GM19455 (cell line): Measurements from ENCODE around the gene GPR35.

Experiments
- ATAC-seq: cut with Tn5 transposase; IDR thresholded peaks from one replicate; pipeline ENCODE4 v1.9.1; 2021; ENCODE audit not compliant: unreplicated experiment

Gene GPR35

GRCh38 chr2:240622531-240623235, 2.6 kb upstream of the GPR35 start:
- no peak for ATAC-seq

- no peak for ATAC-seq
Measured at GRCh38 chr2:240623531-240624010, 1.7 kb upstream of the GPR35 start.

DNA sequence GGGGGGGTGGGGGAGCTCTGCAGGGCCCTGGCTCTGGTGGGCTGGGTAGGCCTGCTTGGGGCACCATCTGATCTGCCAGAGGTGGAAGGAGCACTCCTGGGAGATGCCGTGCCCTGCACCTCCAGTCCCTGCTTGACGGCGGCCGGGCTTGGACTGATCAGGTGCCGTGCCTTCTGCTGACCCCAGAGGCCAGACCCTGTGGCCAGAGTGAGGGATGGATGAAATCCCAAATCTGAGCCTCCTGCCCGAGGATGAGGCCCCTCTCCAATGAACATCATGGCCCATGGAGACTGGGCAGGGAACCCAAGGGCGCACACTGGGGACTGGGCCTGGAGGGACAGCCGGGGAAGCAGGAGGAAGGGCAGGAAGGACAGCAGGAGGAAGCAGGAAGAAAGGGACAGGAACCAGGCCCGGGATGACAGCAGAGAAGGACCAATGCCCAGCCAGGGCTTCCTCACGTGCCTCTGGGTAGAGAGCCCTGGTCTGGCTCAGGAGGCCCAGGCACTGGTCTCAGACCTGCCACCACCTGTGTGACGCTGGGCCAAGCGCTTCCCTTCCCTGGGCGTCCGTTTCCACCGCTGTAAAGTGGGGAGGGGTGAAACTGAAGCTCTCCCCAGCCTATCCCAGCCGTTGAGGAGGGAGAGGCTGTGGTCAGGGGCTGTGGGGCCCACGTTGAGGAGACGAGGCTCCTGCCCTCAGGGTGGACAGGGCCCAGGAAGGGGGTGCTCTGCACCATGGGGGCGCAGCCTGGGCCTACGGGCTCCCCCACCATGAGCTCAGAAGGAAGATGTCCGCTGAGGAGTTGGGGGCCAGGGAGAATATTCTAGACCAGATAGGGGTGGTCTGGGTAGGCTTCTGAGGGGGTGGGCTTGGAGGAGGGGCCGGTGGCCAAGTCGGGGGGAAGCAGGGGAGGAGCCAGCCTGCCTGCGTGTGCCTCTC, 1.0 kb upstream of the GPR35 start:
- ATAC-seq = no peak

- ATAC-seq = no peak
Measured at GRCh38 chr2:240626531-240627300, 1.4 kb downstream of the GPR35 start.

DNA sequence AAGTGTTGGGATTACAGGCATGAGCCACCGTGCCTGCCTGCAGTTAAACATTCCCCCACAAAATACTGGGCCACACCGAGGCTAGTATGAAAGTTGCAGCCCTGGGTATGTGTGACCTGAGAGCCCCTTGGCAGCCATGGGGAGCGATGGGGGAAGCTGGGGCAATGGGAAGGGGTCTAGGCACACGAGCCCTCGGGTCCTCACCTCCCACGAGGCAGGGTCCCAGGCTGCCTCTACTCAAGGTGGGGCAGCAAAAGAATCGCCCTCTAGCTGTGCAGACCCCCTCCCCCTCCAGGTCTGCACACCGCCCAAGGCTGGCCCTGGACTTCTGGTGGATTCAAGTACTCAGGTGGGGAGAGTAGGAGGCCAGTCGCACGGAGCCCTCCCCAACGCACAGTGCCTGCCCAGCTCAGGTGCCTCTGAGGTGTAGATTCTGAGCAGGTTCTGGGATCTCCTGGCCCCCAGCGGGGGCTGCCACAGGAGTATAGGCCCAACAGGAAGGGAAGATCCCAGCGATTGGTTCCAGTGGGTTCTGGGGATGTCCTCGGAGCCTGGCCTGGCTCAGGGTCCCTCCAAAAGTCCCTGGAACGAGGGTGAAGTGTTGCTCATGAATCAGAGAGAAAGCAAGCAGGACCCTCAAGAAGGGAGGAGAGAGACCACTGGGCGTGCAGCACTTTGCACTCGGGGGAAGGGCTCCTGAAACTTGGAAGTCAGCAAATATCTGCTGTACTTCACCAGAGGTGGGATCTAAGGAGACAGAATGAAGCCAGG, 2.6 kb downstream of the GPR35 start:
- ATAC-seq = no peak

- ATAC-seq = no peak
Measured at GRCh38 chr2:240628507-240628807, 3.2 kb downstream of the GPR35 start.

DNA sequence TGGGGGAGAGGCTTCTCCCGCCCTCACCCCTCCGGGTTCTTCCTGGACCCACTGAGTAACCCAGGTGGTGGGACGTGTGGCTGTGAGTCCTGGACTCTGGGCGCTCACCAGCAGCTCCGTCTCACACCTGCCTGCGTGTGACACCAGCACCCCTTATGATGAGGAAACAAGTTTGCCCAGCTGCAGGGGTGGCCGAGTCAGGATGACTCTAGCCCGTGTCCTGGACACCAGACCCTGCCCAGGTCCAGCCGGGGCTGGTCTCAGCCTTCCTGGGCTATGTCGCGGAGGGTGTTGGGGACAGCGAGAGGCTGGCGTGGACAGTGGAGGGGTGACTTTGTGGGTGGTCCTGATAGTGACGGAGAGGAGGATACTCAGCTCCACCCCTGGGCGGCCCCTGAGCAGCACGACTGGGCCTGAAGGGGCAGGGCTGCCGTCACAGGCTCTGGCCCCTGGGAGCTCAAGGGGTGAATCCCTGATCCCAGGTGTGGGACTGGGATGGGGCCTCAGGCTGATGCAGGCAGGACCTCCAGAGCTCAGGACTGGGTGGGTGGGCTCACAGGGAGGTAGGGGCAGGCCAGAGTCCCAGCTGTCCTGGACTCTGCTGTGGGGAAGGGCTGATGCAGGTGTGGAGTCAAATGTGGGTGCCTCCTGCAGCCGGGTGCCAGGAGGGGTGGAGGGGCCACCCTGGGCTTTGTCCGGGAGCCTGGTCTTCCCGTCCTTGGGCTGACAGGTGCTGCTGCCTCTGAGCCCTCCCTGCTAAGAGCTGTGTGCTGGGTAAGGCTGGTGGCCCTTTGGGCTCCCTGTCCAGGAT, 3.7 kb downstream of the GPR35 start:
- ATAC-seq = no peak

DNA sequence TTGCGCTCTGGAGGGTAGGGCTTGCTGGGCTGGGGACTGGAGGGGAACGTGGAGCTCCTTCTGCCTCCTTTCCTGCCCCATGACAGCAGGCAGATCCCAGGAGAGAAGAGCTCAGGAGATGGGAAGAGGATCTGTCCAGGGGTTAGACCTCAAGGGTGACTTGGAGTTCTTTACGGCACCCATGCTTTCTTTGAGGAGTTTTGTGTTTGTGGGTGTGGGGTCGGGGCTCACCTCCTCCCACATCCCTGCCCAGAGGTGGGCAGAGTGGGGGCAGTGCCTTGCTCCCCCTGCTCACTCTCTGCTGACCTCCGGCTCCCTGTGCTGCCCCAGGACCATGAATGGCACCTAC, 4.3 kb downstream of the GPR35 start:
- ATAC-seq = no peak

- ATAC-seq = no peak
Measured at GRCh38 chr2:240629968-240630770, 4.9 kb downstream of the GPR35 start.

GRCh38 chr2:240630771-240631547, 5.7 kb downstream of the GPR35 start:
- no peak for ATAC-seq

- no peak for ATAC-seq
Measured at GRCh38 chr2:240631548-240632305, 6.4 kb downstream of the GPR35 start.

DNA sequence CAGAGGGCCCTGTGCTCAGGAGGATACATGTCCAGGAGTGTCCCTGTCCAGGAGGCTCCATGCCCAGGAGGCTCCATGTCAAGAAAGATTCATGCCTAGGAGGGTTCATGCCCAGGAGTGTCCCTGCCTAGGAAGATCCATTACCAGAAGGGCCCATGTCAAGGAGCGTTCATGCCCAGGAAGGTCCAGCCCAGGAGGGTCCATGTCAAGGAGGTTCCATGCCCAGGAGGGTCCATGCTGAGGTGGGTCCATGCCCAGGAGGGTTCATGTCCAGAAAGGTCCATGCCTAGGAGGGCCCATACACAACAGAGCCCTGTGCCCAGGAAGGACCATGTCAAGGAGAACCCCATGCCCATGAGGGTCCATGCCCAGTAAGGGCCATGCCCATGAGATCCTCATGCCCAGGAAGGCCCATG, 7.0 kb downstream of the GPR35 start:
- no peak for ATAC-seq

DNA sequence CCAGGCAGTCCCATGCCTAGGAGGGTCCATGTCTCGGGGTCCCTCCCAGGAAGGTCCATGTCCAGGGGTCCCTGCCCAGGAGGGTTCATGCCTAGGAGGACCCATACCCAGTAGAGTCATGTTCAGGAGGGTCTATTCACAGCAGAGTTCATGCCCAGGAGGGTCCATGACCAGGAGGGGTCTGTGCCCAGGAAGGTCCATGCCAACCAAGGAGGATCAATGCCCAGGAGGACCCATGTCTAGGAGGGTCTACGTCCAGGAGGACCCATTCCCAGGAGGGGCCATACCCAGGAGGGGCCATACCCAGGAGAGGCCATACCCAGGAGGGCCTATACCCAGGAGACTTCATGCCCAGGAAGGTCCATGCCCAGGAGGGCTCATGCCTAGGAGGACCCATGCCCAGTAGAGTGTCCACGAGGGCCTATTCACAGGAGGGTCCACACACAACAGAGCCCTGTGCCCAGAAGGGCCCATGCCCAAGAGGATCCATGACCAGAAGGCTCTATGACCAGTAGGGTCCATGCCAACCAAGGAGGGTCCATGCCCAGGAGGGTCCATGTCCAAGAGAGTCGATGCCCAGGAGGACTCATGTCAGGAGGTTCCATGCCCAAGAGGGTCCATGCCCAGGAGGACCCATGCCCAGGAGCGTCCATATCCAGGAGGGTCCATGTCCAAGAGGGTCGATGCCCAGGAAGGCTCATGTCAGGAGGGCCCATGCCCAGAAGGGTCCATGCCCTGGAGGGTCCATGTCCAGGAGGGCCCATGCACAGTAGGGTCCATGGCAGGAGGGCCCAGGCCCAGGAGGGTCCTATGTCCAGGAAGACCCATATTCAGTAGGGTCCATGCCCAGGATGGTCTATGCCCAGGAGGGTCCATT, 10.1 kb downstream of the GPR35 start:
- ATAC-seq = no peak

- no peak for ATAC-seq
Measured at GRCh38 chr2:240635998-240636547, 10.8 kb downstream of the GPR35 start.

DNA sequence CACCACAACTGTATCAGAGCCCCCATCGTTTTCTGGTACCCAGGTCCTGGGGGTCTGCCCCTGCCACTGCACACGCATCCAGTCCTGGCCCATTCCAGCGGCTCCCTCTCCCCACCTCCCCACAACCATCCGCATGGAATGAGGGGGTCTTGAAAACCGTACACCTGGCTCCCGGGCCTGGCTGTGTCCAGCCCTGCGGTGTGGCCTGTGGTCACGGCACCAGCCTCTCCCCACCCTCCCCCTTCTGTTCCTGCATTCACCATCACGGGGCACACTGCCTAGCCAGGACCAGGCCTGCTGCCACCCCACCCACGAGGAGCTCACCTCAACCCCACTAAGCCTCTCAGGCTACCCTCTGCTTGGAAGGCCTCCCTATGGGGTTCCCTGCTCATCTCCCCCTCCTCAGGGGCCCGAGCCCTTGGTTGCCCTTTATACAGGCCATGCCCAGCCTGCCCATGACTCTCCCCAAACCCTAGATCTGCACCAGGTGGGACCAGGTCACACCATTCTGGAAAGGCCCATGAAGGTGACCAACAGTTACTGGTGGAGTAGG, 11.4 kb downstream of the GPR35 start:
- no peak for ATAC-seq
